AG08396 (cell line): Measurements from ENCODE around the gene ASL.
"Not testable (repeated sequence)": the region's sequence is repeated elsewhere in the genome, so short reads cannot be mapped to it uniquely, and the experiment has no call there.

ENCODE experiments used
- DNase-seq: peaks from one replicate; pipeline ENCODE4 v3.0.0; 2012; ENCODE audit warnings: low spot score, mixed read lengths

ASL gene

GRCh38 chr7:66075590-66076461, at the start of gene ASL:
ASL (plus strand) TSS chr7:66075819; CDS start chr7:66076082, 263 bp downstream.
- DNase-seq, result peak; percentile 100

- DNase-seq, result not testable (repeated sequence)
Observed at GRCh38 chr7:66028342-66028741, 47.3 kb upstream of the ASL start.

- no peak for DNase-seq
Observed at GRCh38 chr7:66033471-66034385, 41.9 kb upstream of the ASL start.

- DNase-seq, result not testable (repeated sequence)
Observed at GRCh38 chr7:66034436-66035010, 41.1 kb upstream of the ASL start.

- no peak for DNase-seq
Observed at GRCh38 chr7:66036382-66036781, 39.2 kb upstream of the ASL start.

- no peak for DNase-seq
Observed at GRCh38 chr7:66036788-66037187, 38.8 kb upstream of the ASL start.

- DNase-seq, result no peak
Observed at GRCh38 chr7:66039094-66039670, 36.4 kb upstream of the ASL start.

- DNase-seq, result peak; percentile 30
Observed at GRCh38 chr7:66043681-66044497, 31.7 kb upstream of the ASL start.

- not testable (repeated sequence) for DNase-seq
Observed at GRCh38 chr7:66044498-66044854, 31.1 kb upstream of the ASL start.

GRCh38 chr7:66047426-66047825, 28.2 kb upstream of the ASL start:
- peak; percentile 72 for DNase-seq

GRCh38 chr7:66049886-66050285, 25.7 kb upstream of the ASL start:
- DNase-seq, result not testable (repeated sequence)

- no peak for DNase-seq
Observed at GRCh38 chr7:66050337-66050957, 25.2 kb upstream of the ASL start.

GRCh38 chr7:66050990-66051448, 24.6 kb upstream of the ASL start:
- DNase-seq, result peak; percentile 64

- no peak for DNase-seq
Observed at GRCh38 chr7:66052447-66052846, 23.2 kb upstream of the ASL start.

GRCh38 chr7:66054063-66054462, 21.6 kb upstream of the ASL start:
- no peak for DNase-seq

- no peak for DNase-seq
Observed at GRCh38 chr7:66055321-66055956, 20.2 kb upstream of the ASL start.

- no peak for DNase-seq
Observed at GRCh38 chr7:66060796-66061195, 14.8 kb upstream of the ASL start.

- no peak for DNase-seq
Observed at GRCh38 chr7:66069732-66070131, 5.9 kb upstream of the ASL start.

- no peak for DNase-seq
Observed at GRCh38 chr7:66070222-66070621, 5.4 kb upstream of the ASL start.

GRCh38 chr7:66072208-66072607, 3.4 kb upstream of the ASL start:
- DNase-seq, result not testable (repeated sequence)
